Activated CD8-positive, alpha-beta T cell treated with anti-CD3 and anti-CD28 coated beads for 36 hours (primary cell): Measurements from ENCODE around the gene VPS35L. TPM values are rescaled to one million over a fixed set of nuclear protein-coding genes. Genes with fewer than 3 reads are reported as not detected.

Experiments used
- ATAC-seq: fragments of 200-7000 bp; cut with Tn5 transposase; one replicate; pipeline ENCODE4 v1.10.0; 2021; ENCODE audit warnings: mild to moderate bottlenecking, moderate library complexity
- CTCF ChIA-PET: fragments of 350-600 bp; sonication (Branson Sonifier 250); formaldehyde crosslinking; loops from one replicate; lab custom pipeline; 2021; ENCODE audit warnings: antibody characterized with exemption; lab: Charles Lee
- POLR2A ChIA-PET: fragments of 350-600 bp; sonication (Branson Sonifier 250); formaldehyde crosslinking; loops from one replicate; lab custom pipeline; 2021; ENCODE audit warnings: antibody characterized with exemption; lab: Charles Lee
- DNase-seq: peaks from one replicate; pipeline ENCODE4 v3.0.0-alpha.2; 2020
- H3K27ac Mint-ChIP-seq: one replicate; pipeline ENCODE4 v1.8.0; 2021; ENCODE audit warnings: mild to moderate bottlenecking, mixed read lengths
- H3K27me3 Mint-ChIP-seq: one replicate; pipeline ENCODE4 v1.8.0; 2021; ENCODE audit warnings: mixed read lengths
- H3K36me3 Mint-ChIP-seq: one replicate; pipeline ENCODE4 v1.8.0; 2021; ENCODE audit warnings: low read depth, mixed read lengths
- H3K4me1 Mint-ChIP-seq: one replicate; pipeline ENCODE4 v1.8.0; 2021; ENCODE audit warnings: low read depth, mixed read lengths
- H3K4me3 Mint-ChIP-seq: one replicate; pipeline ENCODE4 v1.8.0; 2021; ENCODE audit warnings: mild to moderate bottlenecking, moderate library complexity, mixed read lengths
- H3K9me3 Mint-ChIP-seq: one replicate; pipeline ENCODE4 v1.8.0; 2021; ENCODE audit warnings: mixed read lengths
- intact Hi-C: fragments of 100-400 bp; cut with micrococcal nuclease; formaldehyde crosslinking; loops from one replicate; pipeline ENCODE4 v1.10.0; 2022
- total RNA-seq, 2 experiments: library from RNA; stranded (reverse); gene quantifications; one replicate each; pipeline ENCODE4 v1.2.3, GENCODE V29; 2021
- TF ChIP-seq, protein P1 (sequence below): fragments of 200-600 bp; IDR thresholded peaks from one replicate; pipeline ENCODE4 v1.8.0; 2022; ENCODE audit warnings: antibody characterized with exemption, mild to moderate bottlenecking

Gene VPS35L
- total RNA-seq, 2 experiments from 2014 or later = 32.1 to 34.8 TPM

DNA sequence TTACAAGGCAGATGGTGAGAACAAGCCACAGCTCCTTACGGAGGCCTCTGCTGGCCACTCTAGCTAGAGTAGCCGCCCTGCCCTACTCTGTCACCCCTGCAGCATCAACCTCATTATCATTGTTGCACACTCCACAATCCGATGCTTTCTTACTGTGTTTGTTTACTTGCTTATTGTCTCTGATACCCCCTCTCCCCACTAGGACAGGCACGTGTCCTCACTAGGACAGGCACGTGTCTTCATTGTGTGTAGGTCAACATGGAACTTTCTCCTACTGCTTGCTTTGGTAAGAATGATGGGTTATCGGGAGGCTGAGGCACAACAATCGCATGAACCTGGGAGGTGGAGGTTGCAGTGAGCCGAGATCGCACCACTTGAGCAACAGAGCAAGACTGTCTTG is 98.6 kb downstream of the VPS35L start:
- intact Hi-C loops = no loop called here
- H3K36me3 Mint-ChIP-seq = peaks cover 27% of the 10 kb centered on the region
- H3K4me3 Mint-ChIP-seq = no peak overlapping the region
- no peaks in the 10 kb centered on the region for H3K27me3 Mint-ChIP-seq
- DNase-seq (no peak), ATAC-seq (no peak)
- H3K4me1 Mint-ChIP-seq = no peaks in the 10 kb centered on the region
- ChIA-PET CTCF (no interaction called here), POLR2A (no interaction called here)
- H3K9me3 Mint-ChIP-seq = no peaks in the 10 kb centered on the region
- no peak overlapping the region for H3K27ac Mint-ChIP-seq
- TF ChIP-seq, protein P1, sequence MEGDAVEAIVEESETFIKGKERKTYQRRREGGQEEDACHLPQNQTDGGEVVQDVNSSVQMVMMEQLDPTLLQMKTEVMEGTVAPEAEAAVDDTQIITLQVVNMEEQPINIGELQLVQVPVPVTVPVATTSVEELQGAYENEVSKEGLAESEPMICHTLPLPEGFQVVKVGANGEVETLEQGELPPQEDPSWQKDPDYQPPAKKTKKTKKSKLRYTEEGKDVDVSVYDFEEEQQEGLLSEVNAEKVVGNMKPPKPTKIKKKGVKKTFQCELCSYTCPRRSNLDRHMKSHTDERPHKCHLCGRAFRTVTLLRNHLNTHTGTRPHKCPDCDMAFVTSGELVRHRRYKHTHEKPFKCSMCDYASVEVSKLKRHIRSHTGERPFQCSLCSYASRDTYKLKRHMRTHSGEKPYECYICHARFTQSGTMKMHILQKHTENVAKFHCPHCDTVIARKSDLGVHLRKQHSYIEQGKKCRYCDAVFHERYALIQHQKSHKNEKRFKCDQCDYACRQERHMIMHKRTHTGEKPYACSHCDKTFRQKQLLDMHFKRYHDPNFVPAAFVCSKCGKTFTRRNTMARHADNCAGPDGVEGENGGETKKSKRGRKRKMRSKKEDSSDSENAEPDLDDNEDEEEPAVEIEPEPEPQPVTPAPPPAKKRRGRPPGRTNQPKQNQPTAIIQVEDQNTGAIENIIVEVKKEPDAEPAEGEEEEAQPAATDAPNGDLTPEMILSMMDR = no peak

DNA sequence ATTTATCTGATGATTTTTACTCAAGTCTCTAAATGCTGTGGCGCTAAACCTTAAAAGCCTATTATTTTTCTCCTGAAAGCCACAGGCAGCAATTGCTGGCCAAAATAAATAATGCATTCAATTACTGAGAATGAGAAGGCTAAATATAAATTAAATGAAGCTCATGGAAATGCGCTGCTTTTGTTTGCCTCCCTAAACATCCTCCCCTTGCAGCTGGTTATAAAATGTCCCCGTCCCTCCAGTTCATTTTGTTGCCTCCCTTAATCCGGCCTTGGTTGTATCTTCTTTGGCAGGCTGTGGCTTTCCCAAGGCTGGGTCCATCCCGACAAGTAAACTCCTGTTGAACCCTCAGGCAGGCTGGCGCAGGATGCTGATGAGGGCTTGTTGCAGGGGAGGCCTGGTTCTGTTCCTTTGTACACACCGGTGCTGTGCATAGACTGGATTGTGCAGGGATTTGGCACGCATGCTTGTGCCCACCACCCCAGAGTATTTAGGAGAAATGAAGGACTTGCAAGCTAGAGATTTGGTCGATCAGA is 99.8 kb downstream of the VPS35L start:
- intact Hi-C loops = no loop called here

DNA sequence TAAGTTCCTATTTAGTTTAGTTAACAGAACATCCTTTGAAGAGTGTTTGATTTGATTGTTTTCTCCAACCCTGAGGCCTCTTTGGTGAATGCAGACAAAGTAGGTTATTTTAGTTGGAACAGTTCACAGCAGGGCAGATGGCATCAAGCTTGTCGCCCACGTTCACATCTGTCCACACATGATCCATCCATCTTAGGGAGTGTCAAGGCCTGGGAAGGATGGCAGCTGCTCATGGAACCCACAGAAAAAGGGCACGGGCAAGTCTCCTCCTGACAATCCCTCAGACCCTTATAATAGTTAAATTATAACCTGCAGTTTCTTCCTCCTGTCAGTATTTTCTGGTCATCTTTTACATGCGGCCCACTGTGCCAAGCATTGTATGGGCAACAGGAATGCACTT is 102.3 kb downstream of the VPS35L start:
- TF ChIP-seq, protein P1 = no peak
- Mint-ChIP-seq H3K4me3 (no peak overlapping the region), H3K4me1 (peaks cover 5% of the 10 kb centered on the region), H3K27me3 (no peaks in the 10 kb centered on the region), H3K9me3 (no peaks in the 10 kb centered on the region), H3K36me3 (peaks cover 32% of the 10 kb centered on the region), H3K27ac (no peak overlapping the region)
- DNase-seq = no peak
- intact Hi-C loops = no loop called here
- CTCF ChIA-PET = no interaction called here
- POLR2A ChIA-PET = no interaction called here
- no peak for ATAC-seq

More for the DNA sequence above, 99.8 kb downstream of the VPS35L start:
- Mint-ChIP-seq H3K9me3 (no peaks in the 10 kb centered on the region), H3K27me3 (no peaks in the 10 kb centered on the region), H3K27ac (no peak overlapping the region), H3K4me3 (no peak overlapping the region), H3K36me3 (peaks cover 28% of the 10 kb centered on the region), H3K4me1 (peaks cover 2% of the 10 kb centered on the region)
- no peak for ATAC-seq
- ChIA-PET CTCF (no interaction called here), POLR2A (interaction anchor here (0.6 kb wide), 1 partner anchor 20 kb away, joined by 3 read pairs; no protein-coding TSS in a partner anchor)
- TF ChIP-seq, protein P1 = no peak
- no peak for DNase-seq

DNA sequence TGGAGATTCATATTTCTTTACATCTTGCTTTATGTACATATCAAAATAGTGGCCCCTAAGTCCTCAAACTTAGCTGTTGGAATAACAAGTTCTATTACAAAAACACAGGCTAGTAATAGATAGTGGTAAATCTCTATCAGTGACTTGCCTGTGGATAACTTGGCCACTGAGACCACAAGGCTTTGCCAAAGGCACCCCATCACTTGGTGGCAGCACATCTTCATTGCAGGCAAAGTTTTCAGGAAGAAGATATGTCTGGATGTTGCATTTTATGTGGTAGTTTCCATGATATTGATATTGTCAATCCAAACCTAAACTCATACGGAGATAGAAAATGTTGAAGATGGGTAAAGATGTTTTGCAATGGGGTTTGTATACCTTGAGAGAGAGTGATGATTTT is 104.1 kb downstream of the VPS35L start:
- intact Hi-C loops = no loop called here
- no peak overlapping the region for H3K27ac Mint-ChIP-seq
- peaks cover 30% of the 10 kb centered on the region for H3K36me3 Mint-ChIP-seq
- H3K9me3 Mint-ChIP-seq = no peaks in the 10 kb centered on the region
- H3K4me1 Mint-ChIP-seq = peaks cover 5% of the 10 kb centered on the region
- ChIA-PET CTCF (no interaction called here), POLR2A (no interaction called here)
- TF ChIP-seq, protein P1 = no peak
- H3K4me3 Mint-ChIP-seq = no peak overlapping the region
- H3K27me3 Mint-ChIP-seq = no peaks in the 10 kb centered on the region
- ATAC-seq (no peak), DNase-seq (no peak)

DNA sequence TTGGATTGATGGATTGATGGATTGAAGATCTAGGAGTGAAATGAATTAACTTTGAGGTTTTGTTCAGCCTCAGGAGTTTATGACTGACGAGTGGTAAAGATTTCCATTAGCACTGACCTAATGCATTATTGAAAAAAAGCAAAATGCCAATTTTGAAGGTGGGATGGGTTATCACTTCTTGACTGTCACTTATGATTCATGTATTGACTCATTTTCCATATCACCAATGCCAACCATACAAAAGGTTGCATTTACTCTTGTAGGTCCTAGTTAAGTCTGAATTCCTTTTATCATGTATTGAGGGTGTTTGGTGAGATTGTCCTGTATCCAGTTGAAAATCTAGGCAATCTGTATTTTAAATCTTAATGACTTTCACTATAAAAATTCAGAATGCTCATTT is 104.9 kb downstream of the VPS35L start:
- DNase-seq = no peak
- H3K9me3 Mint-ChIP-seq = peaks cover 3% of the 10 kb centered on the region
- H3K27ac Mint-ChIP-seq = no peak overlapping the region
- H3K36me3 Mint-ChIP-seq = peaks cover 29% of the 10 kb centered on the region
- no peaks in the 10 kb centered on the region for H3K27me3 Mint-ChIP-seq
- CTCF ChIA-PET = no interaction called here
- POLR2A ChIA-PET = no interaction called here
- H3K4me3 Mint-ChIP-seq = no peak overlapping the region
- ATAC-seq = peak; percentile 71
- peaks cover 5% of the 10 kb centered on the region for H3K4me1 Mint-ChIP-seq
- intact Hi-C loops = no loop called here
- TF ChIP-seq, protein P1 = no peak
